HepG2 (cell line): ENCODE results near the gene HS3ST3B1. TPM values are rescaled to one million over a fixed set of nuclear protein-coding genes. Genes with fewer than 3 reads are reported as not detected.
A peak's percentile ranks its signal among the peaks of the same experiment; 100 is the strongest.

ENCODE experiments used
- MAF1 ChIP-seq: sonication (generic); formaldehyde crosslinking; IDR thresholded peaks from 2 replicates; pipeline ENCODE4 v1.5.0; 2020; ENCODE audit warnings: missing genetic modification reagents, borderline replicate concordance
- MEF2D ChIP-seq: sonication (generic); formaldehyde crosslinking; IDR thresholded peaks from 2 replicates; pipeline ENCODE4 v1.5.1; 2020; ENCODE audit warnings: mild to moderate bottlenecking, missing genetic modification reagents
- MXI1 ChIP-seq: IDR thresholded peaks from 3 replicates; pipeline ENCODE4 v1.6.1; 2012; ENCODE audit warnings: low read depth, low read length, inconsistent platforms, borderline replicate concordance
- NFIC ChIP-seq: IDR thresholded peaks from 2 replicates; pipeline ENCODE4 v1.6.1; 2012; ENCODE audit warnings: mild to moderate bottlenecking, low read length, inconsistent platforms
- SATB2 ChIP-seq: sonication (generic); formaldehyde crosslinking; IDR thresholded peaks from 2 replicates; pipeline ENCODE4 v1.5.0; 2020; ENCODE audit warnings: missing genetic modification reagents
- SRSF9 ChIP-seq: fragments of 200-400 bp; formaldehyde crosslinking; IDR thresholded peaks from 2 replicates; pipeline ENCODE4 v1.6.1; 2018; ENCODE audit warnings: borderline replicate concordance, mild to moderate bottlenecking, low read depth, low read length; ENCODE audit not compliant: insufficient read depth, poor library complexity, severe bottlenecking
- ZNF143 ChIP-seq: sonication (generic); formaldehyde crosslinking; IDR thresholded peaks from 2 replicates; pipeline ENCODE4 v1.4.0; 2020; ENCODE audit warnings: missing genetic modification reagents
- ZNF607 ChIP-seq: sonication (generic); formaldehyde crosslinking; IDR thresholded peaks from 2 replicates; pipeline ENCODE4 v1.5.1; 2020; ENCODE audit warnings: missing genetic modification reagents, mild to moderate bottlenecking, borderline replicate concordance
- polyA plus RNA-seq, 8 experiments: library from polyadenylated mRNA; depleted of rRNA in 3 of 8; stranded (reverse) in 7 of 8; unstranded in 1 of 8; fragments of >200 nt; fragmentation: Illumina TruSeq in 4 of 8; extraction: Trizol in 4 of 8; gene quantifications; 2 replicates each; pipeline versions ENCODE4 v1.2.1 to v1.2.3, GENCODE V29; 2011 to 2016; ENCODE audit warnings: low read depth in 4 of 8, missing spikeins in 1 of 8, mixed read lengths in 1 of 8; ENCODE audit not compliant: insufficient read depth in 1 of 8
- total RNA-seq, 5 experiments: library from RNA; depleted of rRNA; stranded (reverse); fragments of >200 nt; fragmentation: Illumina TruSeq; extraction: Trizol; gene quantifications; 2 replicates each; pipeline ENCODE4 v1.2.3, GENCODE V29; 2016; ENCODE audit warnings: low read depth in 1 of 5
- TF ChIP-seq, protein P1 (sequence below): sonication (generic); formaldehyde crosslinking; IDR thresholded peaks from 2 replicates; pipeline ENCODE4 v1.4.0; 2020; ENCODE audit warnings: missing genetic modification reagents, mild to moderate bottlenecking, borderline replicate concordance
- TF ChIP-seq, protein P2 (sequence below): sonication (generic); formaldehyde crosslinking; IDR thresholded peaks from 2 replicates; pipeline ENCODE4 v1.5.0; 2020; ENCODE audit warnings: missing genetic modification reagents
- TF ChIP-seq, protein P3 (sequence below): sonication (generic); formaldehyde crosslinking; IDR thresholded peaks from one replicate; pipeline ENCODE4 v1.5.1; 2020; ENCODE audit warnings: mild to moderate bottlenecking, missing genetic modification reagents; ENCODE audit errors: not compliant biosample characterization

The HS3ST3B1 gene
- total and polyA plus RNA-seq, 2 of the 13 experiments (the other 11 are each of a cell fraction or from before 2014, with no cell fraction given), result 15.7 to 39.5 TPM

DNA sequence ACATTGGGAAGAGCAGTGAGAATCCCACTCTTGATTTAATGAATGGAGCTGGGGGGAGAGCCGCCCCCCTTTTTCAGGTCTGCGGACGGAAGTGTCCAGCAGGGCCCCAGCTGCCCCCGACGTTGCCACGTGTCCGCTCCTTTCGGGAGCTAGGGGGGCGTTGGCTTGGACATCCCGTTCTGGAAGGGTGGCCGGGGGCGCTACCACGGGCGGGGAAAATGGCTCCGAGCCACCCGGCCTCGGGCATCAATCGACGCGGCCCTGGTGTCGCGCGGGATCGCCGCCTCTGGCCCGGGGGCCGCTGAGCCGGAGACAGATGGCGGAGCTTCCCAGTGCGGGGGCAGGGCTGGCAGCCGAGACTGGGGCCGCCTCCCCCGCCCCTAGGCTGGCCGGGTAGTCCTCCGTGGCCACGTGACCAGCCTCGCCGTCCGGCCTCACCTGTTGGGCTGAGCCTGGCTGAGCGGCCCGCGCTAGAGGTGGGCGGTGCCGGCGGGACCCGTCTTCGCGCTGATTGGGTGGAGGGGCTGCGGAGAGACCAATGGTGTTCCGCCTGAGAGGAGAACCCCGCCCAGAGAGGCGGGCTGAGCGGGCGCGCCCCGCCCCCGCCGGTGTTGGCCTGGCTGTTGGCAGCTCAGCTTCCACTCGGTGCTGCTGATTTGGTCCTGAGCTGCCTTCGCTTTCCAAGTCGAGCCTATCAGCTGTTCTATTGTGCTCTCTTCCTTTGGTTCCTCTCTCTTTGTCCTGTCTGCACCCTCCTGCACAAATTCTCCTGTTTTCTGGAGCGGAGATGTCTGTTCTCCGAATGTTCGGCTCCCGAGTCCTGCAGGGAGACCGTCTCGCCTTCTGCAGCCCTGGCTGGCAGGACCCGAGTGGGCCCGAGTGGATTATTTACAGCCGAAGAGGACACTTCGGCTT is 8.3 kb downstream of the HS3ST3B1 start (continued):
- TF ChIP-seq, protein P1, sequence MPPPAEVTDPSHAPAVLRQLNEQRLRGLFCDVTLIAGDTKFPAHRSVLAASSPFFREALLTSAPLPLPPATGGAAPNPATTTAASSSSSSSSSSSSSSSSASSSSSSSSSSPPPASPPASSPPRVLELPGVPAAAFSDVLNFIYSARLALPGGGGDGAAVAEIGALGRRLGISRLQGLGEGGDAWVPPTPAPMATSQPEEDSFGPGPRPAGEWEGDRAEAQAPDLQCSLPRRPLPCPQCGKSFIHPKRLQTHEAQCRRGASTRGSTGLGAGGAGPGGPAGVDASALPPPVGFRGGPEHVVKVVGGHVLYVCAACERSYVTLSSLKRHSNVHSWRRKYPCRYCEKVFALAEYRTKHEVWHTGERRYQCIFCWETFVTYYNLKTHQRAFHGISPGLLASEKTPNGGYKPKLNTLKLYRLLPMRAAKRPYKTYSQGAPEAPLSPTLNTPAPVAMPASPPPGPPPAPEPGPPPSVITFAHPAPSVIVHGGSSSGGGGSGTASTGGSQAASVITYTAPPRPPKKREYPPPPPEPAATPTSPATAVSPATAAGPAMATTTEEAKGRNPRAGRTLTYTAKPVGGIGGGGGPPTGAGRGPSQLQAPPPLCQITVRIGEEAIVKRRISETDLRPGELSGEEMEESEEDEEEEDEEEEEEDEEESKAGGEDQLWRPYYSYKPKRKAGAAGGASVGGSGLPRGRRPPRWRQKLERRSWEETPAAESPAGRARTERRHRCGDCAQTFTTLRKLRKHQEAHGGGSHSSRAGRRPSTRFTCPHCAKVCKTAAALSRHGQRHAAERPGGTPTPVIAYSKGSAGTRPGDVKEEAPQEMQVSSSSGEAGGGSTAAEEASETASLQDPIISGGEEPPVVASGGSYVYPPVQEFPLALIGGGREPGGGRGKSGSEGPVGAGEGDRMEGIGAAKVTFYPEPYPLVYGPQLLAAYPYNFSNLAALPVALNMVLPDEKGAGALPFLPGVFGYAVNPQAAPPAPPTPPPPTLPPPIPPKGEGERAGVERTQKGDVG (CRISPR knock-in tag), result 0 out of 2 replicates have a peak, but pooled peaks have one; percentile 62
- TF ChIP-seq MXI1 (0 out of 3 replicates have a peak, but pooled peaks have one; percentile 83), ZNF143 (CRISPR knock-in tag) (peak; percentile 45; the same call in 1 of the 2 replicates), MAF1 (CRISPR knock-in tag) (no peak), ZNF607 (CRISPR knock-in tag) (peak; percentile 83; the same call in 1 of the 2 replicates), NFIC (no peak), SATB2 (CRISPR knock-in tag) (no peak), MEF2D (CRISPR knock-in tag) (no peak), SRSF9 (no peak)
- TF ChIP-seq, protein P2, sequence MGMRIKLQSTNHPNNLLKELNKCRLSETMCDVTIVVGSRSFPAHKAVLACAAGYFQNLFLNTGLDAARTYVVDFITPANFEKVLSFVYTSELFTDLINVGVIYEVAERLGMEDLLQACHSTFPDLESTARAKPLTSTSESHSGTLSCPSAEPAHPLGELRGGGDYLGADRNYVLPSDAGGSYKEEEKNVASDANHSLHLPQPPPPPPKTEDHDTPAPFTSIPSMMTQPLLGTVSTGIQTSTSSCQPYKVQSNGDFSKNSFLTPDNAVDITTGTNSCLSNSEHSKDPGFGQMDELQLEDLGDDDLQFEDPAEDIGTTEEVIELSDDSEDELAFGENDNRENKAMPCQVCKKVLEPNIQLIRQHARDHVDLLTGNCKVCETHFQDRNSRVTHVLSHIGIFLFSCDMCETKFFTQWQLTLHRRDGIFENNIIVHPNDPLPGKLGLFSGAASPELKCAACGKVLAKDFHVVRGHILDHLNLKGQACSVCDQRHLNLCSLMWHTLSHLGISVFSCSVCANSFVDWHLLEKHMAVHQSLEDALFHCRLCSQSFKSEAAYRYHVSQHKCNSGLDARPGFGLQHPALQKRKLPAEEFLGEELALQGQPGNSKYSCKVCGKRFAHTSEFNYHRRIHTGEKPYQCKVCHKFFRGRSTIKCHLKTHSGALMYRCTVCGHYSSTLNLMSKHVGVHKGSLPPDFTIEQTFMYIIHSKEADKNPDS (CRISPR knock-in tag), result peak; percentile 65
- TF ChIP-seq, protein P3, sequence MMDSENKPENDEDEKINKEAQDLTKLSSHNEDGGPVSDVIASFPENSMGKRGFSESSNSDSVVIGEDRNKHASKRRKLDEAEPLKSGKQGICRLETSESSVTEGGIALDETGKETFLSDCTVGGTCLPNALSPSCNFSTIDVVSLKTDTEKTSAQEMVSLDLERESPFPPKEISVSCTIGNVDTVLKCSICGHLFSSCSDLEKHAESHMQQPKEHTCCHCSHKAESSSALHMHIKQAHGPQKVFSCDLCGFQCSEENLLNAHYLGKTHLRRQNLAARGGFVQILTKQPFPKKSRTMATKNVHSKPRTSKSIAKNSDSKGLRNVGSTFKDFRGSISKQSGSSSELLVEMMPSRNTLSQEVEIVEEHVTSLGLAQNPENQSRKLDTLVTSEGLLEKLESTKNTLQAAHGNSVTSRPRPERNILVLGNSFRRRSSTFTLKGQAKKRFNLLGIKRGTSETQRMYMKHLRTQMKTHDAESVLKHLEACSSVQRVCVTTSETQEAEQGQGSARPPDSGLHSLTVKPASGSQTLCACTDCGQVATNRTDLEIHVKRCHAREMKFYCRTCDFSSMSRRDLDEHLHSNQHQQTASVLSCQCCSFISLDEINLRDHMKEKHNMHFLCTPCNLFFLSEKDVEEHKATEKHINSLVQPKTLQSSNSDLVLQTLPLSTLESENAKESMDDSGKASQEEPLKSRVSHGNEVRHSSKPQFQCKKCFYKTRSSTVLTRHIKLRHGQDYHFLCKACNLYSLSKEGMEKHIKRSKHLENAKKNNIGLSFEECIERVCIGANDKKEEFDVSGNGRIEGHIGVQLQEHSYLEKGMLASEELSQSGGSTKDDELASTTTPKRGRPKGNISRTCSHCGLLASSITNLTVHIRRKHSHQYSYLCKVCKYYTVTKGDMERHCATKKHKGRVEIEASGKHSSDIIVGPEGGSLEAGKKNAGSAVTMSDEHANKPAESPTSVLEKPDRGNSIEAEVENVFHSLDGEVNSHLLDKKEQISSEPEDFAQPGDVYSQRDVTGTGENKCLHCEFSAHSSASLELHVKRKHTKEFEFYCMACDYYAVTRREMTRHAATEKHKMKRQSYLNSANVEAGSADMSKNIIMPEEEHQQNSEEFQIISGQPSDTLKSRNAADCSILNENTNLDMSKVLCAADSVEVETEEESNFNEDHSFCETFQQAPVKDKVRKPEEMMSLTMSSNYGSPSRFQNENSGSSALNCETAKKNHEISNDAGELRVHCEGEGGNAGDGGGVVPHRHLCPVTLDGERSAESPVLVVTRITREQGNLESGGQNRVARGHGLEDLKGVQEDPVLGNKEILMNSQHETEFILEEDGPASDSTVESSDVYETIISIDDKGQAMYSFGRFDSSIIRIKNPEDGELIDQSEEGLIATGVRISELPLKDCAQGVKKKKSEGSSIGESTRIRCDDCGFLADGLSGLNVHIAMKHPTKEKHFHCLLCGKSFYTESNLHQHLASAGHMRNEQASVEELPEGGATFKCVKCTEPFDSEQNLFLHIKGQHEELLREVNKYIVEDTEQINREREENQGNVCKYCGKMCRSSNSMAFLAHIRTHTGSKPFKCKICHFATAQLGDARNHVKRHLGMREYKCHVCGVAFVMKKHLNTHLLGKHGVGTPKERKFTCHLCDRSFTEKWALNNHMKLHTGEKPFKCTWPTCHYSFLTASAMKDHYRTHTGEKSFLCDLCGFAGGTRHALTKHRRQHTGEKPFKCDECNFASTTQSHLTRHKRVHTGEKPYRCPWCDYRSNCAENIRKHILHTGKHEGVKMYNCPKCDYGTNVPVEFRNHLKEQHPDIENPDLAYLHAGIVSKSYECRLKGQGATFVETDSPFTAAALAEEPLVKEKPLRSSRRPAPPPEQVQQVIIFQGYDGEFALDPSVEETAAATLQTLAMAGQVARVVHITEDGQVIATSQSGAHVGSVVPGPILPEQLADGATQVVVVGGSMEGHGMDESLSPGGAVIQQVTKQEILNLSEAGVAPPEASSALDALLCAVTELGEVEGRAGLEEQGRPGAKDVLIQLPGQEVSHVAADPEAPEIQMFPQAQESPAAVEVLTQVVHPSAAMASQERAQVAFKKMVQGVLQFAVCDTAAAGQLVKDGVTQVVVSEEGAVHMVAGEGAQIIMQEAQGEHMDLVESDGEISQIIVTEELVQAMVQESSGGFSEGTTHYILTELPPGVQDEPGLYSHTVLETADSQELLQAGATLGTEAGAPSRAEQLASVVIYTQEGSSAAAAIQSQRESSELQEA, result peak; percentile 66
